ENCODE data around the gene NPTXR.

NPTXR gene

GRCh38 chr22:38850941-38851849 is 7.4 kb upstream of the NPTXR start:
- H3K9me3 Mint-ChIP-seq: no peaks in the 10 kb centered on the region
- H3K4me3 Mint-ChIP-seq: no peak overlapping the region
- DNase-seq: no peak
- H3K27ac Mint-ChIP-seq: no peak overlapping the region
- H3K36me3 Mint-ChIP-seq (ENCODE audit: low read depth): no peaks in the 10 kb centered on the region
- H3K4me1 Mint-ChIP-seq: no peaks in the 10 kb centered on the region
- H3K27me3 Mint-ChIP-seq: peaks cover 9% of the 10 kb centered on the region
- no peak for ATAC-seq

- ATAC-seq (no peak), DNase-seq (no peak)
- H3K27me3 Mint-ChIP-seq: peaks cover 14% of the 10 kb centered on the region
- H3K9me3 Mint-ChIP-seq: no peaks in the 10 kb centered on the region
- H3K4me3 Mint-ChIP-seq: no peak overlapping the region
- no peaks in the 10 kb centered on the region for H3K4me1 Mint-ChIP-seq
- H3K36me3 Mint-ChIP-seq (ENCODE audit: low read depth): no peaks in the 10 kb centered on the region
- H3K27ac Mint-ChIP-seq: no peak overlapping the region
Observed at GRCh38 chr22:38850399-38850798, 6.6 kb upstream of the NPTXR start.

GRCh38 chr22:38849811-38850210 is 6.0 kb upstream of the NPTXR start:
- ATAC-seq: no peak
- Mint-ChIP-seq H3K4me1 (no peaks in the 10 kb centered on the region), H3K4me3 (no peak overlapping the region)

GRCh38 chr22:38846412-38846811 is 2.6 kb upstream of the NPTXR start:
- H3K27ac Mint-ChIP-seq: no peak overlapping the region
- H3K4me3 Mint-ChIP-seq: no peak overlapping the region
- ATAC-seq (no peak), DNase-seq (no peak)
- H3K9me3 Mint-ChIP-seq: no peaks in the 10 kb centered on the region
- H3K36me3 Mint-ChIP-seq (ENCODE audit: low read depth): no peaks in the 10 kb centered on the region
- H3K27me3 Mint-ChIP-seq: peaks cover 33% of the 10 kb centered on the region
- H3K4me1 Mint-ChIP-seq: peaks cover 13% of the 10 kb centered on the region

More at GRCh38 chr22:38849811-38850210, 6.0 kb upstream of the NPTXR start:
- DNase-seq: no peak
- Mint-ChIP-seq H3K36me3 (ENCODE audit: low read depth) (no peaks in the 10 kb centered on the region), H3K27ac (no peak overlapping the region), H3K9me3 (no peaks in the 10 kb centered on the region), H3K27me3 (peaks cover 20% of the 10 kb centered on the region)

GRCh38 chr22:38845004-38845740 is 1.3 kb upstream of the NPTXR start:
- Mint-ChIP-seq H3K4me3 (no peak overlapping the region), H3K27ac (no peak overlapping the region), H3K36me3 (ENCODE audit: low read depth) (no peaks in the 10 kb centered on the region), H3K27me3 (peaks cover 41% of the 10 kb centered on the region), H3K4me1 (peaks cover 13% of the 10 kb centered on the region), H3K9me3 (no peaks in the 10 kb centered on the region)
- DNase-seq (no peak), ATAC-seq (no peak)

- Mint-ChIP-seq H3K9me3 (no peaks in the 10 kb centered on the region), H3K27me3 (peaks cover 44% of the 10 kb centered on the region), H3K4me1 (peaks cover 13% of the 10 kb centered on the region), H3K27ac (no peak overlapping the region), H3K36me3 (ENCODE audit: low read depth) (no peaks in the 10 kb centered on the region), H3K4me3 (peak overlapping the region; percentile 50)
- DNase-seq (no peak), ATAC-seq (no peak)
Observed at GRCh38 chr22:38844315-38845003, 631 bp upstream of the NPTXR start.

- Mint-ChIP-seq H3K36me3 (ENCODE audit: low read depth) (no peaks in the 10 kb centered on the region), H3K4me1 (peaks cover 13% of the 10 kb centered on the region), H3K27ac (no peak overlapping the region), H3K9me3 (no peaks in the 10 kb centered on the region), H3K27me3 (peaks cover 42% of the 10 kb centered on the region), H3K4me3 (no peak overlapping the region)
- peak; percentile 90 for ATAC-seq
- peak; percentile 52 for DNase-seq
Observed at GRCh38 chr22:38843201-38843656, 599 bp downstream of the NPTXR start.

GRCh38 chr22:38842512-38843200 is 1.2 kb downstream of the NPTXR start:
- peak overlapping the region; percentile 72 for H3K4me3 Mint-ChIP-seq
- H3K27ac Mint-ChIP-seq: no peak overlapping the region
- H3K27me3 Mint-ChIP-seq: peaks cover 40% of the 10 kb centered on the region
- H3K9me3 Mint-ChIP-seq: no peaks in the 10 kb centered on the region
- no peak for DNase-seq
- H3K36me3 Mint-ChIP-seq (ENCODE audit: low read depth): no peaks in the 10 kb centered on the region
- ATAC-seq: no peak
- H3K4me1 Mint-ChIP-seq: peaks cover 13% of the 10 kb centered on the region

GRCh38 chr22:38841635-38842034 is 2.2 kb downstream of the NPTXR start:
- Mint-ChIP-seq H3K36me3 (ENCODE audit: low read depth) (no peaks in the 10 kb centered on the region), H3K27me3 (peaks cover 36% of the 10 kb centered on the region), H3K9me3 (no peaks in the 10 kb centered on the region), H3K27ac (no peak overlapping the region), H3K4me3 (no peak overlapping the region), H3K4me1 (peaks cover 13% of the 10 kb centered on the region)
- DNase-seq (no peak), ATAC-seq (no peak)

GRCh38 chr22:38841211-38841610 is 2.6 kb downstream of the NPTXR start:
- DNase-seq: no peak
- peaks cover 13% of the 10 kb centered on the region for H3K4me1 Mint-ChIP-seq
- no peaks in the 10 kb centered on the region for H3K36me3 Mint-ChIP-seq (ENCODE audit: low read depth)
- no peak overlapping the region for H3K4me3 Mint-ChIP-seq
- no peaks in the 10 kb centered on the region for H3K9me3 Mint-ChIP-seq
- no peak overlapping the region for H3K27ac Mint-ChIP-seq
- ATAC-seq: no peak
- H3K27me3 Mint-ChIP-seq: peaks cover 36% of the 10 kb centered on the region

GRCh38 chr22:38840129-38840528 is 3.7 kb downstream of the NPTXR start:
- Mint-ChIP-seq H3K27me3 (peaks cover 29% of the 10 kb centered on the region), H3K4me3 (no peak overlapping the region)

GRCh38 chr22:38839686-38840085 is 4.1 kb downstream of the NPTXR start:
- no peaks in the 10 kb centered on the region for H3K36me3 Mint-ChIP-seq (ENCODE audit: low read depth)
- no peak for DNase-seq
- no peaks in the 10 kb centered on the region for H3K9me3 Mint-ChIP-seq
- H3K4me3 Mint-ChIP-seq: no peak overlapping the region
- ATAC-seq: no peak
- H3K27me3 Mint-ChIP-seq: peaks cover 26% of the 10 kb centered on the region
- H3K27ac Mint-ChIP-seq: no peak overlapping the region
- H3K4me1 Mint-ChIP-seq: peaks cover 13% of the 10 kb centered on the region

More at GRCh38 chr22:38840129-38840528, 3.7 kb downstream of the NPTXR start:
- no peak for DNase-seq
- H3K36me3 Mint-ChIP-seq (ENCODE audit: low read depth): no peaks in the 10 kb centered on the region
- H3K9me3 Mint-ChIP-seq: no peaks in the 10 kb centered on the region
- H3K27ac Mint-ChIP-seq: no peak overlapping the region
- peaks cover 13% of the 10 kb centered on the region for H3K4me1 Mint-ChIP-seq
- ATAC-seq: no peak

GRCh38 chr22:38837414-38837928 is 6.4 kb downstream of the NPTXR start:
- Mint-ChIP-seq H3K27ac (no peak overlapping the region), H3K9me3 (no peaks in the 10 kb centered on the region), H3K36me3 (ENCODE audit: low read depth) (no peaks in the 10 kb centered on the region), H3K27me3 (peaks cover 17% of the 10 kb centered on the region), H3K4me1 (peaks cover 3% of the 10 kb centered on the region), H3K4me3 (no peak overlapping the region)
- ATAC-seq (no peak), DNase-seq (no peak)

- no peak overlapping the region for H3K4me3 Mint-ChIP-seq
- H3K4me1 Mint-ChIP-seq: no peaks in the 10 kb centered on the region
- DNase-seq (no peak), ATAC-seq (no peak)
- H3K27ac Mint-ChIP-seq: no peak overlapping the region
- no peaks in the 10 kb centered on the region for H3K9me3 Mint-ChIP-seq
- peaks cover 11% of the 10 kb centered on the region for H3K27me3 Mint-ChIP-seq
- H3K36me3 Mint-ChIP-seq (ENCODE audit: low read depth): no peaks in the 10 kb centered on the region
Observed at GRCh38 chr22:38835888-38836301, 7.9 kb downstream of the NPTXR start.
